ENCODE data around the gene FAT3.

FAT3 gene

DNA sequence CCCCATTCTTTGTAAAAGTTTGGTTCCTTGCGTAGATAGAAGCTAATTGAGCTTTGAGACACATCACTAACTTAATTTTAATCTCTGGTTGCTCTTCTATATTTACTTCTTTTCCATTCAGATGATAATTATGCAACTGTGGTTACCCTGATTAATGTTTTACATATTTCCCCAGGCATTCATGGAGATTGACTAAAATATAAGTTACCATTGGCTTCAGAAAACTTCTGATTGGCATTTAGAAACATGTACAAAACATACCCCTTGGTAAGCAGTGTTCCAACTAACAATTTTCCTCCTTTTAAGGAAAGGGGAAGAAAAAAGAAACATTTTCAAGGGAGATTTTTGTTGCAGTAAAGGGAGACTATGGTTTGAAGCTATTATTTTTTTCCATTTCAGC is 43.9 kb downstream of the FAT3 start:
- TF ChIP-seq, protein P1, sequence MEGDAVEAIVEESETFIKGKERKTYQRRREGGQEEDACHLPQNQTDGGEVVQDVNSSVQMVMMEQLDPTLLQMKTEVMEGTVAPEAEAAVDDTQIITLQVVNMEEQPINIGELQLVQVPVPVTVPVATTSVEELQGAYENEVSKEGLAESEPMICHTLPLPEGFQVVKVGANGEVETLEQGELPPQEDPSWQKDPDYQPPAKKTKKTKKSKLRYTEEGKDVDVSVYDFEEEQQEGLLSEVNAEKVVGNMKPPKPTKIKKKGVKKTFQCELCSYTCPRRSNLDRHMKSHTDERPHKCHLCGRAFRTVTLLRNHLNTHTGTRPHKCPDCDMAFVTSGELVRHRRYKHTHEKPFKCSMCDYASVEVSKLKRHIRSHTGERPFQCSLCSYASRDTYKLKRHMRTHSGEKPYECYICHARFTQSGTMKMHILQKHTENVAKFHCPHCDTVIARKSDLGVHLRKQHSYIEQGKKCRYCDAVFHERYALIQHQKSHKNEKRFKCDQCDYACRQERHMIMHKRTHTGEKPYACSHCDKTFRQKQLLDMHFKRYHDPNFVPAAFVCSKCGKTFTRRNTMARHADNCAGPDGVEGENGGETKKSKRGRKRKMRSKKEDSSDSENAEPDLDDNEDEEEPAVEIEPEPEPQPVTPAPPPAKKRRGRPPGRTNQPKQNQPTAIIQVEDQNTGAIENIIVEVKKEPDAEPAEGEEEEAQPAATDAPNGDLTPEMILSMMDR (IDR thresholded peaks at IDR 0.05; ENCODE audit: insufficient read depth, low read length, missing control alignments), result no peak
- DNase-seq (ENCODE audit: low read depth, low spot score), result no peak
- ChIA-PET CTCF (interaction anchor here (1.0 to 3.0 kb wide), 2 partner anchors 10 to 15 kb away, joined by 3 to 9 read pairs; no protein-coding TSS in a partner anchor), POLR2A (interaction anchor here (1.2 kb wide), 2 partner anchors 17 to 112 kb away, joined by 3 to 10 read pairs; no protein-coding TSS in a partner anchor)
- H3K4me3 ChIP-seq (ENCODE audit: low read depth, low read length), result no peak overlapping the region

DNA sequence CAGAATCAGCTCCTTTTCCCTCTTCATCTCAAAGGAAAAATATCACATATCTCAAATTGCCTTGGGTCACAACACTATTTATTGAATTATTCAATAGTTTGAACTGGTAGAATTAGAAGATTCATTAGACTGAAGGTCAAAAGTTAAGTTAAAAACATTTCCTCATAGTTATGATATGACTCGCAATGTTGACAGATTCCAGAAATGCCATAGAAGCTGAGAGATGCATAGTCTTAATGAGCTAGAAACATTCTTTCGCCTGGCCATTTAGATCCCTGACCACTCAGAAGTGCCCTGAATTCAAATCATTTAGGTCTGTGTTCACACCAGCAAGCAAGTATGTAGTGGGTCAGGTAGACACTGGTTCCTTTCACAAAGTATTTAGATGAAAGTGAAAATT is 44.4 kb downstream of the FAT3 start:
- DNase-seq (ENCODE audit: low read depth, low spot score), result peak; percentile 42
- TF ChIP-seq, protein P1 (IDR thresholded peaks at IDR 0.05; ENCODE audit: insufficient read depth, low read length, missing control alignments), result no peak
- ChIA-PET CTCF (interaction anchor here (1.0 to 3.0 kb wide), 3 partner anchors 9 to 15 kb away, joined by 3 to 9 read pairs (median 3); no protein-coding TSS in a partner anchor), POLR2A (interaction anchor here (1.2 kb wide), 2 partner anchors 17 to 112 kb away, joined by 3 to 10 read pairs; no protein-coding TSS in a partner anchor)
- H3K4me3 ChIP-seq (ENCODE audit: low read depth, low read length), result no peak overlapping the region

DNA sequence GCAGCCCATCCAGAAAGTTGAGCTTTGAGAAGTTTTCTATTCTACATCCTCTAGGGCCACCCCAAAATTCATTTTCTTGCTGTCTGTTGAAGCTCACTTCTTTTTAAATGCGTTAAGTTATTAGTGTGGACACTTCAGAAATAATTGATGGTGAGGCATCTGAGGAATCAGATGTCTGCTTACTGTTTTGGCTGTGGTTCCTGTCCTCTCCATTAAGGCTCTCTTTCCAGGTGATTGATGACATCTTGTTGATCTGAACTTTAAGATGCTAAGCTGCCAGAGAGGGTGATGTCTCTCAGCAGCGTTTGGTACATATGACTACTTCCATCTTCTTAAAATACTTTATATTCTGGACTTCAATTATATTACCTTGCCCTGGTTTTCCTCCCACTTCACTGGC is 45.2 kb downstream of the FAT3 start:
- no peak for DNase-seq (ENCODE audit: low read depth, low spot score)
- ChIA-PET POLR2A (interaction anchor here (1.2 kb wide), 1 partner anchor 111 kb away, joined by 3 read pairs; no protein-coding TSS in a partner anchor), CTCF (interaction anchor here (1.0 to 3.0 kb wide), 2 partner anchors 8 to 16 kb away, joined by 3 to 9 read pairs; no protein-coding TSS in a partner anchor)
- H3K4me3 ChIP-seq (ENCODE audit: low read depth, low read length), result no peak overlapping the region
- TF ChIP-seq, protein P1 (IDR thresholded peaks at IDR 0.05; ENCODE audit: insufficient read depth, low read length, missing control alignments), result no peak

DNA sequence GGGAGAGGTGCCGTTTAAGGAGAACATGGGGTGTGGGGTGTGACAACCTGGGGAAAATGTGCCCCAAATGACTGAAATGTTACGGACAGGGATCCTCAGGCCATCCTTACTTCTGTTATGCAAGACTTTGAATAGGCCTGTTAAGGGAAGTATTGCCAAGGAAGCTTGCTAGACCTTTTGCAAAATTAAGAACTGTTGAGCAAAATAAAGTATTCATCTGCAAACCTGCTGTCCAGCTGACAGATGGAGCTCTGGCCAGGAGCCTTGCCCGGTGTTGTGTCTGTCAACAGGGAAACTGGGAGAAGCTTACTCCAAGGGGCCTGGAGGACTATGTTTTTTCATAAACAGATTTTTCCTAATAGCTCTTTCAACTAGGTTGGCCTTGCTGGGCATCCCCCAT is 48.0 kb downstream of the FAT3 start:
- ChIA-PET CTCF (no interaction called here), POLR2A (no interaction called here)
- DNase-seq (ENCODE audit: low read depth, low spot score), result no peak
- TF ChIP-seq, protein P1 (IDR thresholded peaks at IDR 0.05; ENCODE audit: insufficient read depth, low read length, missing control alignments), result no peak
- no peak overlapping the region for H3K4me3 ChIP-seq (ENCODE audit: low read depth, low read length)

Measured in AG04449 (cell line).